D721Med (cell line): ENCODE measurements around the gene RNGTT.

Source experiments
- DNase-seq: peaks from one replicate; pipeline ENCODE4 v3.0.0; 2011; ENCODE audit warnings: low spot score; ENCODE audit not compliant: insufficient read length
- FAIRE-seq: peaks from 2 replicates; lab custom pipeline; 2011; peaks lifted over from hg19 to GRCh38; lab: Jason Lieb, UNC
- CTCF ChIP-seq: IDR thresholded peaks from 2 replicates; pipeline ENCODE4 v1.5.1; 2012; ENCODE audit warnings: mild to moderate bottlenecking, control low read depth; ENCODE audit not compliant: insufficient read depth; ENCODE audit errors: missing control alignments

The RNGTT gene

GRCh38 chr6:88852000-88852399 lies 111.4 kb downstream of the RNGTT start:
- no peak for TF ChIP-seq CTCF
- no peak for DNase-seq
- FAIRE-seq, result peak; percentile 25

- no peak for TF ChIP-seq CTCF
- no peak for FAIRE-seq
Observed at GRCh38 chr6:88848870-88849269, 114.5 kb downstream of the RNGTT start.

GRCh38 chr6:88843040-88843439 lies 120.4 kb downstream of the RNGTT start:
- FAIRE-seq (no peak), DNase-seq (no peak)
- no peak for TF ChIP-seq CTCF

More at GRCh38 chr6:88848870-88849269, 114.5 kb downstream of the RNGTT start:
- no peak for DNase-seq

GRCh38 chr6:88842320-88842719 lies 121.1 kb downstream of the RNGTT start:
- DNase-seq (no peak), FAIRE-seq (peak; percentile 35)
- TF ChIP-seq CTCF, result no peak

DNA sequence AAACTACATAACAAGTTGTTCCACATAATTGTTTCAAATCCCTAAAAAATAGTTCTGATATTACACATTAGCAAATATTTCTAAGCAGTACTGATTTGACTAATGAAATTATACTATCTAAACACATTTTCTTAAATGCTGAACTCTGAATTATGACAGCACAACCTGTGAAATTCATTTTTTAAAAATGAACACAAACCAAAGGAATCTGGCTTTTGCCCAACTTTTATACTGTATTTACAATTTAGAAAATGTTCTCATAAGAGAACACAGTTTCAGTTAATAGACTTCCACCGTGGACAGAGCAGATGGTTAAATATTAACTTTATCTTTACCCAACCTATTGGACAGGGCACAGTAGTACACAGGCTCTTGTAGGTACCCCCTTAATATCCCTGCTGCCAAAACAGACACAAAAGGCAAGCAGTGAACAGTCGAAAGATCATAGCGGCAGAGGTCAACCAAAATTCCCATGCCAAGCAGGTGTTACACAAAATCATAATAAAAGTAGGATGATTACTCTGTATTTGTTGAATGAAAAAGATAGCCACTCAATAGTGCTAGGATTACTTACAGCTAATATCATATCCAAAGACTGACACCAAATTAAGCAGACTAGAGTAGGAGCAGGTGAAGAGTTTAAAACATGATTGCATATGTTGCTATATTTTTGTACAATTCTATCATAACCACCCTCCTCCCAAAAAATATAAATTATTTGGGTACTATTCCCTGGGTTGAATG lies 122.5 kb downstream of the RNGTT start:
- TF ChIP-seq CTCF, result no peak
- FAIRE-seq (no peak), DNase-seq (no peak)

GRCh38 chr6:88840289-88840688 lies 123.1 kb downstream of the RNGTT start:
- no peak for DNase-seq
- FAIRE-seq, result no peak
- no peak for TF ChIP-seq CTCF

- no peak for TF ChIP-seq CTCF
- DNase-seq (no peak), FAIRE-seq (no peak)
Observed at GRCh38 chr6:88839280-88839679, 124.1 kb downstream of the RNGTT start.
